H1 (cell line): ENCODE measurements around the gene PRKCH. TPM values are rescaled to one million over a fixed set of nuclear protein-coding genes. Genes with fewer than 3 reads are reported as not detected.

Source experiments
- JUN ChIP-seq: IDR thresholded peaks from 2 replicates; pipeline ENCODE4 v1.6.1; 2011; ENCODE audit warnings: low read depth, mild to moderate bottlenecking, improper control_type of control experiment, low read length
- MAX ChIP-seq: IDR thresholded peaks from 2 replicates; pipeline ENCODE4 v1.6.1; 2012; ENCODE audit warnings: inconsistent platforms
- SAP30 ChIP-seq: fragments of 300-600 bp; sonication (generic); IDR thresholded peaks from 2 replicates; pipeline ENCODE4 v1.7.1; 2012; ENCODE audit warnings: low read length, moderate library complexity, mild to moderate bottlenecking, inconsistent platforms; ENCODE audit not compliant: insufficient read depth, insufficient replicate concordance
- SP4 ChIP-seq: IDR thresholded peaks from 2 replicates; pipeline ENCODE4 v1.6.1; 2012; ENCODE audit warnings: low read length, inconsistent platforms
- polyA plus RNA-seq, 7 experiments: library from polyadenylated mRNA; depleted of rRNA in 3 of 7; stranded (reverse) in 5 of 7; unstranded in 2 of 7; fragments of >200 nt in 5 of 7; fragments of 200-250 nt in 2 of 7; gene quantifications; 1 replicate in 5 of 7; 2 replicates in 1 of 7; 4 replicates in 1 of 7; pipeline versions ENCODE4 v1.2.1 to v1.2.3, GENCODE V29; 2011 to 2013; ENCODE audit warnings: missing spikeins in 2 of 7, mixed read lengths in 2 of 7
- total RNA-seq: library from RNA; stranded (reverse); fragmentation: NEBNext Ultra II Directional; extraction: Animal tissue kit (Norgen Biotek cat#: 25700); gene quantifications from 2 replicates; pipeline ENCODE4 v1.2.1, GENCODE V29; 2021
- TF ChIP-seq, protein P1 (sequence below): IDR thresholded peaks from 2 replicates; pipeline ENCODE4 v1.6.1; 2011; ENCODE audit warnings: low read depth, mild to moderate bottlenecking, low read length; ENCODE audit not compliant: insufficient read depth

Gene PRKCH
- total and polyA plus RNA-seq, 2 of the 8 experiments (the other 6 are each of a cell fraction or from before 2014, with no cell fraction given) = 6.4 to 7.0 TPM

DNA sequence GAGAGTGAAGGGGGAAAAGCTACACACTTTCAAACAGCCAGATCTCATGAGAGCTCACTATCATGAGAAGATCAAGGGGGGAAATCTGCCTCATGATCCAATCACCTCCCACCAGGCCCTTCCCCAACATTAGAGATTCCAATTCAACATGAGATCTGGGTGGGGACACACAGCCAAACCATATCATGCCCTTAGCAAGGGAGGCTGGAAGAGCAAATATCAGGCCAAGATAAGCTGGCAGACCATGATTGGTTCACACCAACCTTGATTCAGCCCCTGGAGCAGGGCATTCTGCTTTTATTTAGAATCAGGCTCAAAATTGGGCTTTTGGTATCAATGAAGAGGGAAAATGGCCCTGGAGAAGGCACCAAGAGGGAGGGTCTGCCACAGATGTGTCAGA lies 137.4 kb downstream of the PRKCH start (continued):
- TF ChIP-seq SP4 (no peak), SAP30 (no peak), MAX (no peak), JUN (no peak)
- TF ChIP-seq, protein P1, sequence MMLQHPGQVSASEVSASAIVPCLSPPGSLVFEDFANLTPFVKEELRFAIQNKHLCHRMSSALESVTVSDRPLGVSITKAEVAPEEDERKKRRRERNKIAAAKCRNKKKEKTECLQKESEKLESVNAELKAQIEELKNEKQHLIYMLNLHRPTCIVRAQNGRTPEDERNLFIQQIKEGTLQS = no peak
